Measurements from ENCODE around the gene RAI2.
"Not testable (repeated sequence)": the region's sequence is repeated elsewhere in the genome, so short reads cannot be mapped to it uniquely, and the experiment has no call there.

Gene RAI2

DNA sequence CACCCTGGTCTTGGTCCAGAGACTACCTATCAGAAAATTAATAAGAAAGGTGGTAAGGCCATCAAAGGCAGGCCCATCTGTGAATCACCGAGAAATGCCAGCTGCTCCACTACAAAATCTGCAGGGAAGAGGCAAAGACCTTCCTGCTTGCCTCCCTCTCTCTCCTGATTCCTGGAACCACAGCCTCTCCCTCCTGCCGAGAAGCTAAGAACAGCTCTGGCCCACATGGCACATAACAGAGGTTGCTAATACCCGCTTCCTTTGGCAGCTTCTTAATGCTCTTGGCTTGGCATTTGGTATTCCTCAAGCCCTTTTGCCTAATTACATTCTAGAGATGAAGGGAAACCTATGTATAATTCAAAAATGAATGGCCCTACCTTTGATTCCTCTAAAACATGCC, 32.9 kb downstream of the RAI2 start:
- no peak for FAIRE-seq

DNA sequence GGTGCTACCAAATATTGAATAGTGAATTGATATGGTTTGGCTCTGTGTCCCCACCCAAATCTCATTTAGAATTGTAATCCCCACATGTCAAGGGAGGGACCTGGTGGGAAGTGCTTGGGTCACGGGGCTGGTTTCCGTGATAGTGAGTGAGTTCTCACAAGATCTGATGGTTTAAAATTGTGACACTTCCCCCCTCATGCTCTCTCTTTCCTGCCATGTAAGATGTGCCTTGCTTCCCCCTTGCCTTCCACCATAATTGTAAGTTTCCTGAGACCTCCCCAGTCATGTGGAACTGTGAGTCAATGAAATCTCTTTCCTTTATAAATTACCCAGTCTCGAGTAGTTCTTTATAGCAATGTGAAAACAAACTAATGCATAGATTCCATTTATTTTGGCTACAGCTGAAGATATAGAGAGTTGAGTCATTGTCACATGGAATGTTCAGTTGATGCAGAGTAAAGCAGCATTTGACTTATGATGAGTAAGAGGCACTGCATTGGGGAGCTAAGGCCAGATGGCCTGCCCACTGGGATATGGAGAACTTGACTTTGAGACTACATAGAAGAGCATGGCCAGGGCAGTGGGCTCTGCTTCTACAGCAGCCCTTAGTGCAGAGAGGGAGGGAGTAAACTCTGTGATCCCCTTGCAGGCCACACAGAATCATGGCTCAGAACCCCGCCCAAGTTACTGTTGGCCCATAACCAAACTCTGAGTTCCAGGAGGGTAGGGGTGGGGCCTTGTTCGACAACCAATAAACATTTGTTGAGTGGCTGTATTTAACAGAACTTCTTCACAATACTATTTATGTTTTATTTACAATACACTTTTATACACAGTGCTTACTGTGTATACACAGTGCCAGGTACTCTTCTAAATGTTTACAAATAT, 34.2 kb downstream of the RAI2 start:
- no peak for FAIRE-seq

GRCh38 chrX:17824980-17825379, 36.1 kb downstream of the RAI2 start:
- no peak for FAIRE-seq

DNA sequence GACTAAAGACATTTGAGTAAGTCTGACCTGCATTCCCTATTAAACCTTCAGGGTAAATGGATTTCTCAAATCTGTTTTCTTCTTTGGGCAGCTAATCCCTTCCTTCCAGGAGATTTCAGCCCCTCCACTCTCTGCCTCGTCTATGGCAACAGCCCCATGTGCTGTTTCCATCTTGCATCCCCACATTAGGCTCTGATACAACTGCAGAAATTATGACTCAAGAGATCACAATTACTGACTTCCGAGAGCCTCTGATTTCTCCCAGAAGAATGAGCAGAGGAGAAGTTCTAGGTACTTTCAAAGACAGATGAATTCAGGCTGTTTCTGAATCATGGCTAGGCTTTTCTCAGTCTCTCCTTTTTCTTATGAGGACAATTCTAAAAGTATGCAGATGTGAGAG, 38.7 kb downstream of the RAI2 start:
- FAIRE-seq, result no peak

- no peak for FAIRE-seq
Observed at GRCh38 chrX:17820100-17820499, 41.0 kb downstream of the RAI2 start.

GRCh38 chrX:17818726-17819125, 42.4 kb downstream of the RAI2 start:
- FAIRE-seq, result no peak

- no peak for FAIRE-seq
Observed at GRCh38 chrX:17817251-17817650, 43.8 kb downstream of the RAI2 start.

- FAIRE-seq, result no peak
Observed at GRCh38 chrX:17814557-17814956, 46.5 kb downstream of the RAI2 start.

DNA sequence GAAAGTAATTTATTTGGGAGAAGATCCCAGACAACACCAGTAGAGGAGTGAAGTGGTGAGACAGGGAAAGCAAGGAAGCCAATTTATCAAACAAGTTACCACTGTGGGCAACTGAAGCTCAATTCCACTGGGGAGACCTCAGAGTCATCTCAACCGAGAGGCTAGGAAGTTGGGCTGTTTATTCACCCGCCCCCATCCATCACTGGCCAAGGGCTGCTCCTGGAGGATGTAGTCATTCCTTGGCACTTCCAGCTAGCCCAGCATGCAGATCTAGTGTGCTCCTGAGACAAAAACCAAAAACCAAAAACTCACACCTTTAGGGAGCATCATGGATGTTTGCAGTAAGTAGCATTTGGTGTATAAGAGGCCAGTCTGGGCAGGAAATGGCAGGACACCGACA, 47.0 kb downstream of the RAI2 start:
- FAIRE-seq, result no peak

- FAIRE-seq, result no peak
Observed at GRCh38 chrX:17813277-17813676, 47.8 kb downstream of the RAI2 start.

DNA sequence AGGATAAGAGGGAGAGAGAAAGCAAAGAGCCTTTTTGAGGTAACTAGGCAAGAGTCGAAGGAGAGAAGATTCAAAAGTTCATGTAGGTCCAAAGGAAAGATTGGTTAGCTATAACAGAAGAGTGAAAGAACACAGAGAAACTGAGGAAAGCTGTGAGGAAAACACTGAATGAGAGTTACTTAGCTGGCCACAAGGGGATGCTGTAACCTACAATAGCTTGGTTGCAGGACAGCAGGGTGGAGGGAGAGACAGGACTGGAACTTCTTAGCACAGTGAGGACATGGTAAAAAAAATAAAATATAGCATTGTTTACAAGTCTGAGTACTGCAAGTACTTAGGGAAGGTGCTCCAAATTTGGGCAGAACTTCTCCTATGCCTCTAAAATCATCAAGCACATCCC, 48.3 kb downstream of the RAI2 start:
- FAIRE-seq, result no peak

DNA sequence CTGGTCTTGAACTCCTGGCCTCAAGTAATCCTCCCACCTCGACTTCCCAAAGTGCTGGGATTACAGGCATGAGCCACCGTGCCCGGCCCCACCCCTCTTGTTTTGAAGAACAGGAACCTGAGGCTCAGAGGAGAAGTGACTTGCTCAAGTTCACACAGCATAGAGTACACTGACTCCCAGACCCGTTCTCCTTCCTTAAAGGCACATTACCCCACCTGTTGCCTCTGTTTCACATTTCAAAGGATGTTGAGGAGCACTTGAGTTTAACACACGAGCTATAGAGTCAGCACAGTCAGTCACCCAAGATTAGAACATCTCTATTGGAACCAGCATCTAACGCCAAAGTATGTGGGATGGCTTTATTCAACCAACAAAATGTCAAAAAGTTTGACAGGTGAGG, 51.1 kb downstream of the RAI2 start:
- FAIRE-seq, result no peak

- FAIRE-seq, result no peak
Observed at GRCh38 chrX:17809273-17809672, 51.8 kb downstream of the RAI2 start.

DNA sequence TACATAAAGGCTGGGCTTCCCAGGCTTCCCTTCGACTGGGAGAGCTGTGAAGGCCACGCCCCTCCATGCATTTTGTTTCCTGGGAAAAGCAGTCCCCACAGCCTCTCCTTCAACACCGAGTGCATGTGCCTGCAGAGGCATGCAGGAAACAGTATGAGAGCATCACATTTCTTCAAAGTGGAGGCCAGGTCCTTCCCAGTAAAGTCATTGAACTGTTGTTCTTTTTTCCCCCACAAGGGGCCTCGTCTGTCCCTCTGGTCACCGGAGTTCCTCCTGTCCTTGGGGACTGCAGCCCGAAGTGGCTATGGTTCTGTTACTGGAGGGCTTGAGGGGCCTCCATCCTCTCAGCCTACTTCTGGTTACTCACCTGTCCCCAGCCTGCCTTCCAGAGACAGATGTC, 56.0 kb downstream of the RAI2 start:
- no peak for FAIRE-seq

- FAIRE-seq, result no peak
Observed at GRCh38 chrX:17803449-17803848, 57.6 kb downstream of the RAI2 start.

DNA sequence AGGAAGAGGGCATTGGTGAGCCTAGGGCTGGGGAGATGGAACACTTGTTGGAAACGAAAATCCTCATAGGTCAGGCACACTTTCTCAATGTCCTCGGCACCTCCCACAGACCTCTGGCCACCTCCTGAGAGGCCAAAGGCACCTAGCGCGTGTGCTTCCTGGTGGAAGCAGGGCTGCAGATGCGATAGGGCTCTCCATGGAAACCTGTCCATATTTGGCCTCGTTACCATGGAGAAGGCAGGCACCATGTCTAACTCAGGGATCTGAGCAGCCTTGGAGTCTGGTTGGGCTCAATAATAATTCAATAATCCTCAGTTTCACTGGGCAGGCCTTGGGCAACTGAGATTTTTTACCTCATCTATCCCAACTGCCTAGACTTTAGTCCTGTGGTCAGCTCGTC, 58.3 kb downstream of the RAI2 start:
- no peak for FAIRE-seq

- FAIRE-seq, result no peak
Observed at GRCh38 chrX:17801431-17801830, 59.7 kb downstream of the RAI2 start.

DNA sequence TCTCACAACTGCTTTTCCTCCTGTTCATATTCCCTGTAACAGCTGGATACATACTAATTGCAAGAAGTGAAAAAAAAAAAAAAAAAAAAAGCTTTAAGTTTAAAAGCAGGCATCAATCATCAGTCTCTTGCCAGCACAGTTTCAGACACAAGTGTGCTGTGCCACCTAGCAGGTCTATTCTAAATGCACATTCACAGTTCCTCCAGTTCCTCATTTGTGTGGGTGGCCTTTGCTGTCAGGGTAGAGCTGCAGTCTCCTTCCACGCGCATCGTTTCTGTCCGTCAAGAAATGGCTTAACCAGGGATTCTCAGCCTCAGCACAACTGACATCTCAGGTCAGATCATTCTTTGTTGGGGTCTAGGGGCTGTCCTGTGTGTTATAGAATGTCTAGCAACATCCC, 62.2 kb downstream of the RAI2 start:
- FAIRE-seq, result no peak

DNA sequence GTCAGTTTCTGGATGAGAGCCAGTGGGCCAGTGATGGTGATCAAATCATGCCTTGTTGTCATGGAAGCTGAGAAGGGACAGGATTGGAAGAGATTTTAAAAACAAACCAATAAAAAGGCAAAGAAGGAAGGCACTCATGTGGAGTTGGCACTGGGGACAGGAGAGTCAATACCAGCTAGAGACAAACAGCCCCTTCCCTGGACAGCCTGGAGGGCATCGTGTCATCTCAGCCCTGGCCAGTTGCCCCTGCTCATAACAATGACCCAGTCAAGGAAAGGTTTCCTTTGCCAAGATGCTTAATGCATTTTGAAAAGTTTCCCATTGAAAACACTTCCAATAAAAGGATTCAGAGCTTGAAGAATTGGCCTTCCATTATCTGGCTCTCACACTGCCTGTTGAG, 68.3 kb downstream of the RAI2 start:
- no peak for FAIRE-seq

DNA sequence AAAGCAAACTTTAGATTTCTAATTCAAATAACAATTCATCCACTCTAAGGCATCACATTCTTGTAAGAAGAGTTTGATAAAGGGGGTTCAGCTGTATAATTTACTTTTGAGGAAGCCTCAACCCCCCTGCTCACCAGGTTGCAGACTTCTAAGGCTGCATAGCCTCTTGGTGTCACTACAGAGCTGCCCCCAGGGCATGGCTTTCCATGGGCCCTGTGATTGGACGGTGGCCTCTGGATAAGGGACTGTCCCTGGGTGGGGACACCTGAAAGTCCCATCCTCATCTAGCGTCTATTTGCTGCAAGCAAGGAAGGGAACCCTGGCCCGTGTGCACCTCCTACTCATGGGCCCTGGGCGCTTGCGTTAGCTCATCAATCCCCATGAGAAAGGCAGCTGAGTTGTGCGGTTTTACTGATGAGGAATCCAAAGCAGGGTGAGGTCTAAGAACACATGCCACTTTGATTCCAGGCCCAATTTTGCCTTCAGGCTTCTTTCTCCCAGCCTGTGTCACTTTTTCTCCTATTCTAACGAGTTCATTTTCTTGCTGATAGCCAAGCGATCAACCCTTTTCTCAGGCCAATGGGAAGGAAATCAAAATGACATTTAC, 72.0 kb downstream of the RAI2 start:
- FAIRE-seq, result no peak

DNA sequence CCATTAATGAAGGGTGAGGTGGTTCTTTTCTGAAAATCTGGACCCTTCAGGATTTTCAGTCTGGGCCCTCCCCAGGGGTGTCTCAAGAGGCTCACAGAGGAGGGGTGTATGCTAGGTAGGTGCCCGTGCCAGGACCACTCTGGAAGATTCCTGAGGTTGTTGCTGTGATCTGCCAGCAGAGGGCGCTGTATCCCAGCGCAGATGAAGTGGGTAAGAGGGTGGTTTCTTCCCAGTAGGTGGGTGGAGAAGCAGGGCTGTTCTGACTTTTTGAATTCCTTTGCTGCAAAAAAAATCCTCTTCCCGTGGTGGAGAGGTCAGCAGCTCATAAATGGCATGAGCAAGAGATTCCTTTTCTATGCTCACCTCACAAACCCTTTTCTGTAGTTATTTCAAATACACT, 72.7 kb downstream of the RAI2 start:
- no peak for FAIRE-seq

- FAIRE-seq, result no peak
Observed at GRCh38 chrX:17787557-17787956, 73.5 kb downstream of the RAI2 start.

DNA sequence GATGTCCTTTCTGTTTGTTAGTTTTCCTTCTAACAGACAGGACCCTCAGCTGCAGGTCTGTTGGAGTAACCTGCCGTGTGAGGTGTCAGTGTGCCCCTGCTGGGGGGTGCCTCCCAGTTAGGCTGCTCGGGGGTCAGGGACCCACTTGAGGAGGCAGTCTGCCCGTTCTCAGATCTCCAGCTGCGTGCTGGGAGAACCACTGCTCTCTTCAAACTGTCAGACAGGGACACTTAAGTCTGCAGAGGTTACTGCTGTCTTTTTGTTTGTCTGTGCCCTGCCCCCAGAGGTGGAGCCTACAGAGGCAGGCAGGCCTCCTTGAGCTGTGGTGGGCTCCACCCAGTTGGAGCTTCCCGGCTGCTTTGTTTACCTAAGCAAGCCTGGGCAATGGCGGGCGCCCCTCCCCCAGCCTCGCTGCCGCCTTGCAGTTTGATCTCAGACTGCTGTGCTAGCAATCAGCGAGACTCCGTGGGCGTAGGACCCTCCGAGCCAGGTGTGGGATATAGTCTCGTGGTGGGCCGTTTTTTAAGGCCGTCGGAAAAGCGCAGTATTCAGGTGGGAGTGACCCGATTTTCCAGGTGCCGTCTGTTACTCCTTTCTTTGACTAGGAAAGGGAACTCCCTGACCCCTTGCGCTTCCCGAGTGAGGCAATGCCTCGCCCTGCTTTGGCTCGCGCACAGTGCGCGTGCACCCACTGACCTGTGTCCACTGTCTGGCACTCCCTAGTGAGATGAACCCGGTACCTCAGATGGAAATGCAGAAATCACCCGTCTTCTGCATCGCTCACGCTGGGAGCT, 74.3 kb downstream of the RAI2 start:
- not testable (repeated sequence) for FAIRE-seq

GRCh38 chrX:17779434-17779833, 81.7 kb downstream of the RAI2 start:
- FAIRE-seq, result no peak

Data from endometrium (tissue), 2 donors.